K562 (cell line): ENCODE measurements around the gene RNF39. TPM values are rescaled to one million over a fixed set of nuclear protein-coding genes. Genes with fewer than 3 reads are reported as not detected.

Experiments
- ATAC-seq: fragments of 200-7000 bp; cut with Tn5 transposase; 3 replicates; pipeline ENCODE4 v1.9.1; 2020; ENCODE audit warnings: moderate library complexity
- BruUV-seq: library from RNA; stranded (reverse); fragments of 400-500 nt; replicated peaks from 2 replicates; lab custom pipeline; 2021; lab: Mats Ljungman, UMichigan
- CTCF ChIA-PET: fragments of 300-600 bp; formaldehyde crosslinking; extraction: SDS; loops from one replicate; lab custom pipeline; 2021; ENCODE audit warnings: low intra/inter-chr PET ratio; lab: Yijun Ruan, JAX
- POLR2A ChIA-PET: fragments of 300-600, 350-650 bp; sonication (Branson Sonifier 250); formaldehyde crosslinking; extraction: SDS; loops from one replicate; lab custom pipeline; 2021; ENCODE audit warnings: antibody characterized with exemption, inconsistent platforms; lab: Yijun Ruan, JAX
- DNase-seq, 4 experiments: peaks; one replicate each; pipeline versions ENCODE4 v3.0.0 to v3.0.0-alpha.2; 2011 to 2018; ENCODE audit warnings: low spot score in 3 of 4, mixed read lengths in 3 of 4; ENCODE audit errors: extremely low read depth in 1 of 4
- FAIRE-seq: peaks from 2 replicates; lab custom pipeline; 2011; peaks lifted over from hg19 to GRCh38; lab: Jason Lieb, UNC
- H2AFZ ChIP-seq: 2 replicates; pipeline ENCODE4 v1.6.0; 2011; ENCODE audit warnings: low read depth, low read length, control low read depth, inconsistent platforms
- H3K27ac ChIP-seq: fragments of 200-600 bp; 3 replicates; pipeline ENCODE4 v1.8.0; 2011; ENCODE audit warnings: low read depth, mild to moderate bottlenecking, control low read depth, inconsistent platforms, low read length, moderate library complexity, mixed read lengths; ENCODE audit errors: extremely low read depth
- H3K27me3 ChIP-seq, 2 experiments: fragments of 300-600 bp in 1 of 2; 2 replicates in 1 of 2; 3 replicates in 1 of 2; pipeline versions ENCODE4 v1.6.0 to v1.8.0; 2011; ENCODE audit warnings: inconsistent platforms in 2 of 2, low read length in 2 of 2, mild to moderate bottlenecking in 1 of 2, mixed read lengths in 1 of 2, moderate library complexity in 1 of 2; ENCODE audit not compliant: control insufficient read depth in 2 of 2, insufficient read depth in 2 of 2
- H3K36me3 ChIP-seq: fragments of 300-600 bp; 3 replicates; pipeline ENCODE4 v1.8.0; 2011; ENCODE audit warnings: mild to moderate bottlenecking, low read length, inconsistent platforms; ENCODE audit not compliant: control insufficient read depth, insufficient read depth
- H3K4me1 ChIP-seq, 2 experiments: fragments of 200-600 bp in 1 of 2; replicated peaks in 1 of 2; 2 replicates in 1 of 2; 3 replicates in 1 of 2; pipeline versions ENCODE4 v1.5.1 to v1.8.0; 2011; ENCODE audit warnings: inconsistent platforms in 2 of 2, low read length in 2 of 2, mild to moderate bottlenecking in 1 of 2, mixed read lengths in 1 of 2, moderate library complexity in 1 of 2; ENCODE audit not compliant: control insufficient read depth in 2 of 2, insufficient read depth in 2 of 2
- H3K4me2 ChIP-seq: 2 replicates; pipeline ENCODE4 v1.6.1; 2011; ENCODE audit warnings: low read length, control low read depth, inconsistent platforms, mixed read lengths; ENCODE audit not compliant: insufficient read depth
- H3K4me3 ChIP-seq: fragments of 200-600 bp; sonication (generic), shearing (Covaris generic); 2 replicates; pipeline ENCODE4 v1.5.1; 2016; ENCODE audit warnings: control low read depth, inconsistent platforms
- H3K79me2 ChIP-seq: fragments of 200-600 bp; 3 replicates; pipeline ENCODE4 v1.8.0; 2011; ENCODE audit warnings: low read length, inconsistent platforms; ENCODE audit not compliant: control insufficient read depth, insufficient read depth
- H3K9ac ChIP-seq, 2 experiments: 2 replicates each; pipeline versions ENCODE4 v1.6.0 to v1.6.1; 2011; ENCODE audit warnings: low read depth in 2 of 2, low read length in 2 of 2, control low read depth in 1 of 2, inconsistent platforms in 1 of 2, mild to moderate bottlenecking in 1 of 2, mixed read lengths in 1 of 2; ENCODE audit not compliant: insufficient read depth in 1 of 2
- H3K9me1 ChIP-seq: one replicate; pipeline ENCODE4 v1.6.0; 2011; ENCODE audit warnings: inconsistent platforms, mild to moderate bottlenecking, low read length, moderate library complexity; ENCODE audit not compliant: control insufficient read depth, insufficient read depth
- H3K9me3 ChIP-seq: replicated peaks from 2 replicates; pipeline ENCODE4 v1.5.1; 2011; ENCODE audit warnings: low read depth, low read length, inconsistent platforms; ENCODE audit not compliant: control insufficient read depth, insufficient read depth
- H4K20me1 ChIP-seq: replicated peaks from 2 replicates; pipeline ENCODE4 v1.6.1; 2011; ENCODE audit warnings: low read length, inconsistent platforms, mixed read lengths; ENCODE audit not compliant: control insufficient read depth, insufficient read depth
- ARHGAP35 ChIP-seq: fragments of 450-650 bp; IDR thresholded peaks from 2 replicates; pipeline ENCODE4 v1.6.1; 2018; ENCODE audit not compliant: partially characterized antibody
- CBX3 ChIP-seq, 2 experiments: IDR thresholded peaks; 1 replicate in 1 of 2; 2 replicates in 1 of 2; pipeline ENCODE4 v1.6.1; 2012; ENCODE audit warnings: inconsistent platforms in 2 of 2, low read length in 2 of 2, borderline replicate concordance in 1 of 2, control low read depth in 1 of 2
- FOXJ3 ChIP-seq: sonication (generic); formaldehyde crosslinking; IDR thresholded peaks from 2 replicates; pipeline ENCODE4 v1.4.0; 2020; ENCODE audit warnings: mild to moderate bottlenecking, missing genetic modification reagents
- SMC3 ChIP-seq: conservative IDR thresholded peaks from 2 replicates; pipeline ENCODE4 v1.6.1; 2011; ENCODE audit warnings: low read depth, low read length, improper control_type of control experiment; ENCODE audit not compliant: insufficient read depth
- ZBTB7A ChIP-seq: IDR thresholded peaks from 2 replicates; pipeline ENCODE4 v1.6.1; 2011; ENCODE audit warnings: low read depth, mild to moderate bottlenecking, low read length, moderate library complexity, borderline replicate concordance; ENCODE audit not compliant: control insufficient read depth
- ZNF3 ChIP-seq: fragments of 250-450 bp; sonication (Bioruptor Pico); IDR thresholded peaks from 2 replicates; pipeline ENCODE4 v1.5.0; 2021; ENCODE audit warnings: mild to moderate bottlenecking, moderate library complexity
- WGBS: fragments of 100-300 bp; shearing (Covaris generic); methylation state at CpG from one replicate; pipeline ENCODE4 v1.1.6; 2016; ENCODE audit warnings: low coverage, mixed read lengths; ENCODE audit not compliant: insufficient coverage; ENCODE audit errors: missing lambda C conversion rate; 5-methylcytosine and 5-hydroxymethylcytosine counted together
- in situ Hi-C: fragments of 300-500 bp; cut with MboI; formaldehyde crosslinking; loops from 4 replicates; pipeline ENCODE4 v1.15.0; 2018; ENCODE audit warnings: inconsistent platforms, mixed read lengths
- intact Hi-C: fragments of 100-400 bp; cut with micrococcal nuclease; formaldehyde crosslinking; loops from 2 replicates; pipeline ENCODE4 v1.14.2; 2022
- polyA plus RNA-seq, 8 experiments: library from polyadenylated mRNA; depleted of rRNA in 4 of 8; stranded (reverse) in 5 of 8; unstranded in 3 of 8; fragments of >200 nt; fragmentation: Nextera tagmentation in 2 of 8; fragmentation: Illumina TruSeq in 1 of 8; extraction: Ambion mirVana in 2 of 8; extraction: Trizol in 1 of 8; gene quantifications; 2 replicates each; pipeline versions ENCODE4 v1.2.1 to v1.2.3, GENCODE V29; 2011 to 2014; ENCODE audit warnings: inconsistent platforms in 1 of 8, missing spikeins in 1 of 8
- total RNA-seq, 7 experiments: library from RNA; depleted of rRNA in 6 of 7; stranded (reverse); fragments of >200 nt in 6 of 7; fragmentation: Illumina TruSeq in 2 of 7; extraction: Trizol in 2 of 7; gene quantifications; 2 replicates each; pipeline versions ENCODE4 v1.2.1 to v1.2.3, GENCODE V29; 2011 to 2021; ENCODE audit warnings: low replicate concordance in 1 of 7
- TF ChIP-seq, protein P1 (sequence below), 3 experiments: IDR thresholded peaks in 2 of 3; conservative IDR thresholded peaks in 1 of 3; 2 replicates each; pipeline ENCODE4 v1.5.1; 2011 to 2012; ENCODE audit warnings: low read length in 3 of 3, mild to moderate bottlenecking in 3 of 3, control low read depth in 2 of 3, improper control_type of control experiment in 1 of 3, inconsistent platforms in 1 of 3, low read depth in 1 of 3, mixed read lengths in 1 of 3, moderate library complexity in 1 of 3; ENCODE audit not compliant: insufficient read depth in 2 of 3
- TF ChIP-seq, protein P2 (sequence below), 3 experiments: fragments of 200-800 bp in 1 of 3; sonication (Bioruptor generic) in 1 of 3; sonication (generic) in 1 of 3; formaldehyde crosslinking in 1 of 3; IDR thresholded peaks; 2 replicates each; pipeline versions ENCODE4 v1.6.1 to v1.8.0; 2016 to 2022; ENCODE audit warnings: mild to moderate bottlenecking in 2 of 3, missing compliant biosample characterization in 2 of 3, missing genetic modification characterization in 2 of 3, missing genetic modification reagents in 1 of 3
- TF ChIP-seq, protein P3 (sequence below): fragments of 450-650 bp; formaldehyde crosslinking; IDR thresholded peaks from 2 replicates; pipeline ENCODE4 v1.4.0; 2022; ENCODE audit warnings: missing genetic modification characterization

The RNF39 gene
- total and polyA plus RNA-seq, 9 of the 15 experiments (the other 6 are each of a cell fraction or from before 2014, with no cell fraction given) = not detected

DNA sequence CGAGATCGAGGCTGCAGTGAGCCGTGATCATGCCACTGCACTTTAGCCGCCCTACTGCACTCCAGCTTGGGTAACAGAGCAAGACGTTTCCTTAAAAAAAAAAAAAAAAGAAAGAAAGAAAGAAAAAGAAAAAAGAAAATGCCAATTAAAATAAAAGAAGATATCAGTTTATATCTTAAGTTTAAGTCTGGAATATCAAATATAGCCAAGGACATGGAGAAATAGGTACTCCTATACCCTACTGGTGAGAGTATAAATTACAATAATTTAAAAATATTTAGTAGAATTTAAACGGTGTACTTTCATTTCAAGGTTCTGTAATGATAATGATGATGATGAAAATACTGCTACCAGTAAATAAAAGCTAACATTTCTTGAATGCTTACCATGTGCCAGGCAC is 41.2 kb upstream of the RNF39 start:
- WGBS = 28% methylated on average over 6 of the region's 6 CpGs
- H3K9ac ChIP-seq = no peak overlapping the region
- H3K4me1 ChIP-seq = peaks cover 4% of the 10 kb centered on the region in 2 experiments; a peak in 1 of 5 replicates
- ChIA-PET POLR2A (no interaction called here), CTCF (no interaction called here)
- no peaks in the 10 kb centered on the region for H3K9me1 ChIP-seq
- FAIRE-seq = no peak
- no peak overlapping the region for H2AFZ ChIP-seq
- H3K4me2 ChIP-seq = no peak overlapping the region
- ATAC-seq = no peak
- H3K36me3 ChIP-seq = no peaks in the 10 kb centered on the region
- intact Hi-C loops = loop anchor here (5.0 kb wide), 1 partner anchor 281 kb away; no protein-coding TSS in a partner anchor
- TF ChIP-seq, protein P1, sequence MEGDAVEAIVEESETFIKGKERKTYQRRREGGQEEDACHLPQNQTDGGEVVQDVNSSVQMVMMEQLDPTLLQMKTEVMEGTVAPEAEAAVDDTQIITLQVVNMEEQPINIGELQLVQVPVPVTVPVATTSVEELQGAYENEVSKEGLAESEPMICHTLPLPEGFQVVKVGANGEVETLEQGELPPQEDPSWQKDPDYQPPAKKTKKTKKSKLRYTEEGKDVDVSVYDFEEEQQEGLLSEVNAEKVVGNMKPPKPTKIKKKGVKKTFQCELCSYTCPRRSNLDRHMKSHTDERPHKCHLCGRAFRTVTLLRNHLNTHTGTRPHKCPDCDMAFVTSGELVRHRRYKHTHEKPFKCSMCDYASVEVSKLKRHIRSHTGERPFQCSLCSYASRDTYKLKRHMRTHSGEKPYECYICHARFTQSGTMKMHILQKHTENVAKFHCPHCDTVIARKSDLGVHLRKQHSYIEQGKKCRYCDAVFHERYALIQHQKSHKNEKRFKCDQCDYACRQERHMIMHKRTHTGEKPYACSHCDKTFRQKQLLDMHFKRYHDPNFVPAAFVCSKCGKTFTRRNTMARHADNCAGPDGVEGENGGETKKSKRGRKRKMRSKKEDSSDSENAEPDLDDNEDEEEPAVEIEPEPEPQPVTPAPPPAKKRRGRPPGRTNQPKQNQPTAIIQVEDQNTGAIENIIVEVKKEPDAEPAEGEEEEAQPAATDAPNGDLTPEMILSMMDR (IDR thresholded peaks at IDR 0.05 in 2 of 3, conservative IDR thresholded peaks at IDR 0.05 in 1 of 3; ENCODE audit: insufficient read depth in 2 of 3, low read depth in 1 of 3, low read length in 3 of 3) = 0 out of 6 replicates have a peak, but pooled peaks of 1 of the 3 experiments have one; percentile 4
- TF ChIP-seq ZBTB7A = no peak
- TF ChIP-seq, all 486 proteins: peak for 1
- no peak overlapping the region for H3K4me3 ChIP-seq
- in situ Hi-C loops = no loop called here
- H3K9me3 ChIP-seq = no peaks in the 10 kb centered on the region
- no peak overlapping the region for H3K27ac ChIP-seq
- no TSS peak for BruUV-seq
- no peaks in the 10 kb centered on the region for H3K79me2 ChIP-seq
- H3K27me3 ChIP-seq = peaks cover 10 to 17% of the 10 kb centered on the region in 2 experiments
- DNase-seq = no peak
- no peaks in the 10 kb centered on the region for H4K20me1 ChIP-seq

DNA sequence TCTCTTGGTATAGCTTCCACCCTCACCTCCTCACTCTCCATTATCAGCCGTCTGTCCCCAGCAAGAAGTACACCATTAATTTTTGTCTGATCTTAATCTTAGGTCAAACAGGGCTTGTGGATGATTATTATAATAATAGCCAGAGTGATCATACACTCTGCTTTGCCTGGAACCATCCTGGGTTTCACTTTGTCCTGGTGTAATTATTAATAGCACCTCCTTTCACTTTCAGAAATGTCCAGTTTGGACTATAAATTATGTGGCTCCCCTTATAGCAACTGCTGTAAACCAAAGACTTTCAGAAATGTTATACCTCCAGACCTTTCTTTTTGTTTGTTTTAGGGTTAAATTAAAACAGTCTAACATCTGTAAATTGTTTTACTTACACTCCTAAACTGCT is 38.3 kb upstream of the RNF39 start:
- TF ChIP-seq FOXJ3 (CRISPR knock-in tag) (no peak), CBX3 (IDR thresholded peaks at IDR 0.05; ENCODE audit: borderline replicate concordance in 1 of 2, low read length in 2 of 2) (no peak), ZNF3 (CRISPR knock-in tag) (no peak), SMC3 (no peak), ARHGAP35 (no peak)
- TF ChIP-seq, protein P2, sequence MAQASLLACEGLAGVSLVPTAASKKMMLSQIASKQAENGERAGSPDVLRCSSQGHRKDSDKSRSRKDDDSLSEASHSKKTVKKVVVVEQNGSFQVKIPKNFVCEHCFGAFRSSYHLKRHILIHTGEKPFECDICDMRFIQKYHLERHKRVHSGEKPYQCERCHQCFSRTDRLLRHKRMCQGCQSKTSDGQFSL (CRISPR knock-in tag; IDR thresholded peaks at IDR 0.05) = no peak
- TF ChIP-seq, protein P2 (tag; IDR thresholded peaks at IDR 0.05) = no peak
- TF ChIP-seq, protein P3, sequence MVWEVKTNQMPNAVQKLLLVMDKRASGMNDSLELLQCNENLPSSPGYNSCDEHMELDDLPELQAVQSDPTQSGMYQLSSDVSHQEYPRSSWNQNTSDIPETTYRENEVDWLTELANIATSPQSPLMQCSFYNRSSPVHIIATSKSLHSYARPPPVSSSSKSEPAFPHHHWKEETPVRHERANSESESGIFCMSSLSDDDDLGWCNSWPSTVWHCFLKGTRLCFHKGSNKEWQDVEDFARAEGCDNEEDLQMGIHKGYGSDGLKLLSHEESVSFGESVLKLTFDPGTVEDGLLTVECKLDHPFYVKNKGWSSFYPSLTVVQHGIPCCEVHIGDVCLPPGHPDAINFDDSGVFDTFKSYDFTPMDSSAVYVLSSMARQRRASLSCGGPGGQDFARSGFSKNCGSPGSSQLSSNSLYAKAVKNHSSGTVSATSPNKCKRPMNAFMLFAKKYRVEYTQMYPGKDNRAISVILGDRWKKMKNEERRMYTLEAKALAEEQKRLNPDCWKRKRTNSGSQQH = no peak
- H3K4me3 ChIP-seq = no peak overlapping the region
- no peaks in the 10 kb centered on the region for H3K79me2 ChIP-seq
- peaks cover 28 to 33% of the 10 kb centered on the region in 2 experiments for H3K27me3 ChIP-seq
- no peak for DNase-seq
- intact Hi-C loops = no loop called here
- H3K36me3 ChIP-seq = no peaks in the 10 kb centered on the region
- no peak overlapping the region for H3K4me2 ChIP-seq
- H3K27ac ChIP-seq = no peak overlapping the region
- H4K20me1 ChIP-seq = no peaks in the 10 kb centered on the region
- in situ Hi-C loops = no loop called here
- FAIRE-seq = no peak
- BruUV-seq = no TSS peak
- H3K9me3 ChIP-seq = no peaks in the 10 kb centered on the region
- H3K9me1 ChIP-seq = no peaks in the 10 kb centered on the region
- ChIA-PET POLR2A (no interaction called here), CTCF (no interaction called here)
- 0% methylated on average over 1 of the region's 1 CpG for WGBS
- no peak overlapping the region for H2AFZ ChIP-seq
- peaks cover 0 to 7% of the 10 kb centered on the region in 2 experiments; a peak in 1 of 5 replicates for H3K4me1 ChIP-seq
- H3K9ac ChIP-seq = no peak overlapping the region
- ATAC-seq = no peak
